Esophagus squamous epithelium (tissue), 4 donors: ENCODE measurements around the gene PSAPL1.

ENCODE experiments used
- CTCF ChIP-seq, 6 experiments: fragments of 450-650 bp in 4 of 6; fragments of 200-600 bp in 2 of 6; sonication (generic) in 2 of 6; IDR thresholded peaks; one replicate each; pipeline ENCODE4 v1.5.1; 2016 to 2019; ENCODE audit warnings: antibody characterized with exemption in 6 of 6, mild to moderate bottlenecking in 4 of 6, moderate library complexity in 4 of 6
- POLR2A ChIP-seq, 4 donors: fragments of 450-650 bp; IDR thresholded peaks; one replicate each; pipeline ENCODE4 v1.6.1; 2017; ENCODE audit warnings: antibody characterized with exemption in 4 of 4, mild to moderate bottlenecking in 4 of 4, moderate library complexity in 3 of 4

DNA sequence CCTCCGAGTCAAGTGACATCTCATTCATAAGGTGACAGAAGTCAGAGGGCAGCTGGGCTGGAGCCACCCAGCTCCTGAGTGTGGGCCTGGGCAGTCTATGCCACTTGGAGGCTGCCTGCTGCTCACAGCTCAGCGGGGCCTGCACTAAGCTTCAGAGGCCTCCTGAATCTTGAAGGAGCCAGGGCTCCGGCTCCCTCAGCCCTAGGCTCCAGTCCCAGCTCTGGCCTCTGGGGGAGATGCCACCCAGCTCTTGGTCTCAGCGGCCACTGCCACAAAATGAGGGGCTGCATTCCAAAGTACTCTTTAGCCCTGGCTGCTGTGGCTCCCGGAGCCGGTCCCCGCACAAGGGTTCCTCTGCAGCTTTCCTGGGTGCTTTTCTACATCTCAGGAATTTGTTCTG is 32.7 kb upstream of the PSAPL1 start:
- TF ChIP-seq CTCF (IDR thresholded peaks at IDR 0.05) (no peak), POLR2A (IDR thresholded peaks at IDR 0.05) (no peak)
